ENCODE data around the gene TMEM178A. TPM values are rescaled to one million over a fixed set of nuclear protein-coding genes. Genes with fewer than 3 reads are reported as not detected.

The TMEM178A gene
- total RNA-seq, 1 donor from 2014 or later: 2.8 TPM

DNA sequence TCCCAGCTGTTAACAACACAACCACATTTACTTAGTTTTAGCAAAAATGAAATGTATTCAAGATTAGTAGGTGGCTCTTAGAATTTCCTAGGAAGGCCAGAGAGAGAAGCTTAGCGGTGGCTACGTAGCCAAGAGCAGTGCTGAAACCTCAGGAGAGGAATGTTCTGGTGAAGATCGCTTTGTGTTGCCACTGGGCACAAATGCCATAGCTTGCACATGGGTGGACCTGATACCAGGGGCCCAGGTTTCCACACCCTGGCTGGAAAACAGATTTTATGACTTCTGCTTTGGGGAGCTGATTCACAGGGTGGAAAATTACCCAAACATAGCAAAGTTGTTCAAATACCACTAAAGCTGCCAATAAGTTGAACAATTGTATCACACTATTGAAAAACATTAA is 69.9 kb downstream of the TMEM178A start:
- no peak overlapping the region for H3K4me3 ChIP-seq (ENCODE audit: low read depth, low read length)
- TF ChIP-seq, protein P1, sequence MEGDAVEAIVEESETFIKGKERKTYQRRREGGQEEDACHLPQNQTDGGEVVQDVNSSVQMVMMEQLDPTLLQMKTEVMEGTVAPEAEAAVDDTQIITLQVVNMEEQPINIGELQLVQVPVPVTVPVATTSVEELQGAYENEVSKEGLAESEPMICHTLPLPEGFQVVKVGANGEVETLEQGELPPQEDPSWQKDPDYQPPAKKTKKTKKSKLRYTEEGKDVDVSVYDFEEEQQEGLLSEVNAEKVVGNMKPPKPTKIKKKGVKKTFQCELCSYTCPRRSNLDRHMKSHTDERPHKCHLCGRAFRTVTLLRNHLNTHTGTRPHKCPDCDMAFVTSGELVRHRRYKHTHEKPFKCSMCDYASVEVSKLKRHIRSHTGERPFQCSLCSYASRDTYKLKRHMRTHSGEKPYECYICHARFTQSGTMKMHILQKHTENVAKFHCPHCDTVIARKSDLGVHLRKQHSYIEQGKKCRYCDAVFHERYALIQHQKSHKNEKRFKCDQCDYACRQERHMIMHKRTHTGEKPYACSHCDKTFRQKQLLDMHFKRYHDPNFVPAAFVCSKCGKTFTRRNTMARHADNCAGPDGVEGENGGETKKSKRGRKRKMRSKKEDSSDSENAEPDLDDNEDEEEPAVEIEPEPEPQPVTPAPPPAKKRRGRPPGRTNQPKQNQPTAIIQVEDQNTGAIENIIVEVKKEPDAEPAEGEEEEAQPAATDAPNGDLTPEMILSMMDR (conservative IDR thresholded peaks at IDR 0.05; ENCODE audit: low read depth, low read length): no peak
- no peak for DNase-seq (ENCODE audit: low read depth)

DNA sequence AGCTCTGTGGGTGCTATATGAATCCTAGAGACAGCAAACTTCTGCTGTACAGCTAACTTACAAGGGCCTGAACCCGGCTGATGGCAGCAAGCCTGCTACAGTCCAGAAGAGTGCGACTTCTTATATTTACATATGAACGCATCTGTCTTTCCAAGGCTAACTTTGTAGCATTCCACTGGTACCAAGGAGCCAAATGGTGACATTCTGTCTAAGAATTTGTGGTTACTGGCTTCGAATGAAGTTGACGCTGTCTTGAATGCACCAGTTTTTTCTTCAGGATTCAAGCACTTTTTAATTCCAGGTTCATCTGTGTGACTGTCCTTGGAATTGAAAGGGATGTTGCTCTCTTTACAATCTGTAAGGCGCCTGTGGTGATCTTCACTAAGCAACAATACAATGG is 70.9 kb downstream of the TMEM178A start:
- no peak overlapping the region for H3K4me3 ChIP-seq (ENCODE audit: low read depth, low read length)
- TF ChIP-seq, protein P1 (conservative IDR thresholded peaks at IDR 0.05; ENCODE audit: low read depth, low read length): no peak
- no peak for DNase-seq (ENCODE audit: low read depth)

DNA sequence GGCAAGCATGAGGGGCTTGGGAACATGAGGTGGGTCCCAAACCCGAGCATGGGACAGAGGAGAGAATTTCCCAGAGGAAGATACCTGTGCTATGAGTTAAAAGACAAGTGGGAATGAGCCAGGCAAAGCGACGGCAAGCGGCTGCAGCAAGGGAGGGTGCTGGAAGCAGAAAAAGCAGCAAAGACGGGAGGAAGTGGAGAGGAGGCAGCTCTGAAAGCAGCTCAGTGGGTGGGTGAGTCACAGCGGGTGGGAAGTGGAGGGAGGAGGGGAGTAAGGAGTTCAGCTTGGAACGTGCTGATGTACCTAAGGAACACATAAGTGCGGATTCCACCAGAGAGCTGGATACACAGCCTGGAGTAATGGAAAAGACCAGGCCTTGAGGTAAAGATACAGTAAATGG is 71.9 kb downstream of the TMEM178A start:
- H3K4me3 ChIP-seq (ENCODE audit: low read depth, low read length): no peak overlapping the region
- TF ChIP-seq, protein P1 (conservative IDR thresholded peaks at IDR 0.05; ENCODE audit: low read depth, low read length): no peak
- no peak for DNase-seq (ENCODE audit: low read depth)

DNA sequence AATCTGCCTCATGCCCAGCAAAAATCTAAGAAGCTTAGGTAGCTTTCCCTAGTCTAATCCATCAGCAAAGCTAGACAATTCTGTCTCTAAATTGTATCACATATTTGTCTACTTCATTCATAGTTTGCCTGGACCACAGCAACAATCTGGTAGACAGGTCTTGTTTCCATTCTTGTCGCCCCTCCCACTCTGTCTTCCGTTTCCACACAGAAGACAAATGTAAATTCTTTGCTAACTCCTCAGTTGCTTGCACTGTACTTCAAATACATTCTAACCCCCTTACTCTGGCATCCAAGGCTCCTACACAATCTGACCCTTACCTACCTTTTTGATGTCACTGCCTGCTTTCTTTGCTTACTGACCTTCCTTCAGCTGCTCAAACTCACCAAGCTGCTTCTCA is 73.2 kb downstream of the TMEM178A start:
- no peak overlapping the region for H3K4me3 ChIP-seq (ENCODE audit: low read depth, low read length)
- TF ChIP-seq, protein P1 (conservative IDR thresholded peaks at IDR 0.05; ENCODE audit: low read depth, low read length): no peak
- no peak for DNase-seq (ENCODE audit: low read depth)

DNA sequence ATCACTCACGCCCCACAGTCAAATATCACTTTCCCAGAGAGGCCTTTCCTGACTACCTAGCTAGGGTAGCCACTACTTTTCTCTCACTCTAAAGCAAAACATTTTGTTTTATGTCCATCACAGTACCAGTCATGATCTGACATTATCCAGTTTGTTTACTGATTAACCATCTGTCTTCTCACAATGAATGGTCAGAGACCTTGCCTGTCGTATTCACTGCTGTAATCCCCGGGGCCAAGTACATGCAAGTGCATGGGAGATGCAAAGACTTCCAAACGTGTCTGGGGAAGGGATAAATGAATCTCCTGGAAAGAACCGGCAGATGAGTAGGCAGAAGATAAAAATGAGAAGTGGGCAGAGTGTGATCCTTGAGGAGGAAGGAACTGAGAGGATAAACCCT is 73.7 kb downstream of the TMEM178A start:
- DNase-seq (ENCODE audit: low read depth): no peak
- TF ChIP-seq, protein P1 (conservative IDR thresholded peaks at IDR 0.05; ENCODE audit: low read depth, low read length): no peak
- H3K4me3 ChIP-seq (ENCODE audit: low read depth, low read length): no peak overlapping the region

DNA sequence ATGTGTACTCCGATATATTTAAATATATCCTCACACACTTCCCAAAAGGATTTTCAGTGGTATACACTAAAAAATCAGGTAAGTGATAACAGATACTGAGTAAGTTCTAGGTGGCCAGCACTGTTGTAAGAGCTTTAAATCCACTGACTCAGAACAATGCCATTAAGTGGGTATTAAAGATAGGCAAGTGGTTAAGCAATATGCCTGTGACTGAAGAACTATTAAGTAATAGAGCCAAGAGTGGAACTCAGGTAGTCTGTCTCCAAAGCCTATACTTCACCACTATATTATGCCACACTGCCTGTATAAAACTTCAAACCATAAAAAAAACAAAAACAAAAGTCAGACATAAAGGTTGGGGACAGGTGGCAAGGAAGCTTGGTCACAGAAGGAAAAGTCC is 76.2 kb downstream of the TMEM178A start:
- no peak for DNase-seq (ENCODE audit: low read depth)
- no peak overlapping the region for H3K4me3 ChIP-seq (ENCODE audit: low read depth, low read length)

DNA sequence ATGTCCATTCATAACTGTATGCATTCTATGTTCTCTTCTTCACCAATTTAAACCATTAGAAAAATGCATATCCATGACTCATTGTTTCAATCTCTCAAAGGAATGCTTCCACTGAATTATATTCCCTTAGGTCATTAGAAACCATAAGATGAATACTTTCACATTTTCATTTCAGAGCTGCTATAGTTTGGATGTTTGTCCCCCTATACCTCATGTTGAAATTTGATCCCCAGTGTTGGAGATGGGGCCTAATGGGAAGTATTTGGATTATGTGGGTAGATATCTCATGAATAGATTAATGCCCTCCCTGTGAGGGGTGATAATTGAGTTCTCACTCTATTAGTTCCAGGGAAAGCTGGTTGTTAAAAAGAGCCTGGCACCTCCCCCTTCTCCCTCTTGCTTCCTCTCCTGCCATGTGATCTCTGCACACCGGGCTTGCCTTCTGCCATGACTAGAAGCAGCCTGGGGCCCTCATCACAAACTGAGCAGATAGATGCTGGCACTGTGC is 77.6 kb downstream of the TMEM178A start:
- no peak for DNase-seq (ENCODE audit: low read depth)
- TF ChIP-seq, protein P1 (conservative IDR thresholded peaks at IDR 0.05; ENCODE audit: low read depth, low read length): no peak
- H3K4me3 ChIP-seq (ENCODE audit: low read depth, low read length): no peak overlapping the region

More for the DNA sequence above, 76.2 kb downstream of the TMEM178A start:
- TF ChIP-seq, protein P1 (conservative IDR thresholded peaks at IDR 0.05; ENCODE audit: low read depth, low read length): no peak

All from epithelial cell of proximal tubule (primary cell).